Neural cell (in vitro differentiated cells): ENCODE results near the gene ADGRL1.

Experiments used
- CTCF ChIP-seq: fragments of 450-650 bp; IDR thresholded peaks from 2 replicates; pipeline ENCODE4 v1.5.1; 2014; ENCODE audit warnings: antibody characterized with exemption, mild to moderate bottlenecking, moderate library complexity; ENCODE audit not compliant: poor library complexity, severe bottlenecking
- EZH2 ChIP-seq: fragments of 200-600, 300-800 bp; shearing (Covaris generic), sonication (generic); IDR thresholded peaks from 2 replicates; pipeline ENCODE4 v1.6.1; 2014; ENCODE audit warnings: antibody characterized with exemption, low read length, borderline replicate concordance, mild to moderate bottlenecking; ENCODE audit not compliant: insufficient read depth, poor library complexity, severe bottlenecking
- TF ChIP-seq, protein P1 (sequence below): IDR thresholded peaks from 2 replicates; pipeline ENCODE4 v1.6.1; 2012; ENCODE audit warnings: borderline replicate concordance

- TF ChIP-seq EZH2 (no peak), CTCF (no peak)
- TF ChIP-seq, protein P1, sequence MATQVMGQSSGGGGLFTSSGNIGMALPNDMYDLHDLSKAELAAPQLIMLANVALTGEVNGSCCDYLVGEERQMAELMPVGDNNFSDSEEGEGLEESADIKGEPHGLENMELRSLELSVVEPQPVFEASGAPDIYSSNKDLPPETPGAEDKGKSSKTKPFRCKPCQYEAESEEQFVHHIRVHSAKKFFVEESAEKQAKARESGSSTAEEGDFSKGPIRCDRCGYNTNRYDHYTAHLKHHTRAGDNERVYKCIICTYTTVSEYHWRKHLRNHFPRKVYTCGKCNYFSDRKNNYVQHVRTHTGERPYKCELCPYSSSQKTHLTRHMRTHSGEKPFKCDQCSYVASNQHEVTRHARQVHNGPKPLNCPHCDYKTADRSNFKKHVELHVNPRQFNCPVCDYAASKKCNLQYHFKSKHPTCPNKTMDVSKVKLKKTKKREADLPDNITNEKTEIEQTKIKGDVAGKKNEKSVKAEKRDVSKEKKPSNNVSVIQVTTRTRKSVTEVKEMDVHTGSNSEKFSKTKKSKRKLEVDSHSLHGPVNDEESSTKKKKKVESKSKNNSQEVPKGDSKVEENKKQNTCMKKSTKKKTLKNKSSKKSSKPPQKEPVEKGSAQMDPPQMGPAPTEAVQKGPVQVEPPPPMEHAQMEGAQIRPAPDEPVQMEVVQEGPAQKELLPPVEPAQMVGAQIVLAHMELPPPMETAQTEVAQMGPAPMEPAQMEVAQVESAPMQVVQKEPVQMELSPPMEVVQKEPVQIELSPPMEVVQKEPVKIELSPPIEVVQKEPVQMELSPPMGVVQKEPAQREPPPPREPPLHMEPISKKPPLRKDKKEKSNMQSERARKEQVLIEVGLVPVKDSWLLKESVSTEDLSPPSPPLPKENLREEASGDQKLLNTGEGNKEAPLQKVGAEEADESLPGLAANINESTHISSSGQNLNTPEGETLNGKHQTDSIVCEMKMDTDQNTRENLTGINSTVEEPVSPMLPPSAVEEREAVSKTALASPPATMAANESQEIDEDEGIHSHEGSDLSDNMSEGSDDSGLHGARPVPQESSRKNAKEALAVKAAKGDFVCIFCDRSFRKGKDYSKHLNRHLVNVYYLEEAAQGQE = no peak
Measured at GRCh38 chr19:14218620-14219330, 12.8 kb upstream of the ADGRL1 start.
